Sigmoid colon (tissue), 3 donors: ENCODE results near the gene FOXJ1.

ENCODE experiments used
- CTCF ChIP-seq, 4 experiments: fragments of 450-650 bp in 3 of 4; fragments of 200-600 bp in 1 of 4; IDR thresholded peaks; one replicate each; pipeline ENCODE4 v1.5.1; 2016 to 2019; ENCODE audit warnings: antibody characterized with exemption in 4 of 4, mild to moderate bottlenecking in 3 of 4, moderate library complexity in 2 of 4
- POLR2A ChIP-seq, 2 donors: fragments of 450-650 bp; IDR thresholded peaks; one replicate each; pipeline ENCODE4 v1.6.1; 2016; ENCODE audit warnings: antibody characterized with exemption in 2 of 2, mild to moderate bottlenecking in 2 of 2, moderate library complexity in 2 of 2

GRCh38 chr17:76104896-76105231 is 36.2 kb downstream of the FOXJ1 start:
- TF ChIP-seq POLR2A (IDR thresholded peaks at IDR 0.05) (no peak), CTCF (IDR thresholded peaks at IDR 0.05) (no peak)
